ENCODE data around the gene STAT4. TPM values are rescaled to one million over a fixed set of nuclear protein-coding genes. Genes with fewer than 3 reads are reported as not detected.

The STAT4 gene
- total RNA-seq, 1 experiment from 2014 or later: 0.71 TPM

DNA sequence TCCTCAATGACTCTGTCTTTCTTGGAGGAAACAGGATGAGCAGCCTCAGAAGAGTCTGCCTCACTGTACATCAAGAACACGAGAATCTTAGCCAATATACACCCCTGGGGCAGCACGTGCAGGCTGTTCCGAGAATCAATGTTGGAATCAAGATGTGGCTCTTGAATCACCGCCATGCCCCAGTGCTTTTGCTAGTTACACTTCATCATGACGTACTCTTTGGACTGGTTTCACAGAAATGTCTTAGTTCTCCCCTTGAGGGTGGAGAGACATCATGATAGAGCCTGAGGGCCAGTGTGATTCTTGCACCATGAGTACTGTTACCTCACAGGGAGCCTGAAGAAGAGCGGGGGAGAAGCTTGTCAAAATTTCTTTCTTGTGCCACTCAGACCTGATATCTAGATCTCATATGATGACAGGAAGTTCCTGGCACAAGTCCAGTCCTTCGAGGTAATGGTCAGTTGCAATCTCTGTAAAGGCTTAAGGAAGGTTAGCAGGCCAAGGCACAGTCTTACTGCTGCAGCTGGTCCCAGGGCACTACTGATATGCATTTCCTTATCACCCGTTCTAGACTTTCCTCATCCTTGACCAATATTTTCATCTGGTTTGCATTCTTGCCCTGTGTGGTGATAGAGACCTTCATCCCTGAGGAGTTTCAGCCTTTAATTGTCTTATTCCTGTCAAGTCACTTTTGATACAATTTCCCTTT, 28.2 kb upstream of the STAT4 start:
- H3K4me1 ChIP-seq (ENCODE audit: insufficient read depth, low read length, poor library complexity, severe bottlenecking): no peaks in the 10 kb centered on the region
- no peak overlapping the region for H3K27ac ChIP-seq (ENCODE audit: low read depth, low read length, poor library complexity, severe bottlenecking)
- intact Hi-C loops (cut with micrococcal nuclease; ENCODE audit: unreplicated experiment): no loop called here
- no peaks in the 10 kb centered on the region for H3K27me3 ChIP-seq (replicated peaks; ENCODE audit: insufficient read depth, low read depth, low read length, poor library complexity)
- POLR2A ChIA-PET (ENCODE audit: low non-redundant PET): no interaction called here
- TF ChIP-seq CTCF (conservative IDR thresholded peaks at IDR 0.05; ENCODE audit: low read depth, low read length) (no peak), EZH2 (IDR thresholded peaks at IDR 0.05; ENCODE audit: borderline replicate concordance, low read depth, low read length, poor library complexity, severe bottlenecking) (no peak)
- no peak for DNase-seq (ENCODE audit: low spot score)
- H3K4me3 ChIP-seq (ENCODE audit: low read depth, low read length, poor library complexity, severe bottlenecking): no peak overlapping the region
- H3K9me3 ChIP-seq (ENCODE audit: low read depth, low read length, poor library complexity, severe bottlenecking): no peaks in the 10 kb centered on the region
- BruUV-seq (replicated peaks): no TSS peak
- H3K36me3 ChIP-seq (ENCODE audit: insufficient read depth, low read length, poor library complexity, severe bottlenecking): no peaks in the 10 kb centered on the region
- CTCF ChIA-PET: no interaction called here

- no peaks in the 10 kb centered on the region for H3K27me3 ChIP-seq (replicated peaks; ENCODE audit: insufficient read depth, low read depth, low read length, poor library complexity)
- ChIA-PET CTCF (no interaction called here), POLR2A (ENCODE audit: low non-redundant PET) (no interaction called here)
- H3K27ac ChIP-seq (ENCODE audit: low read depth, low read length, poor library complexity, severe bottlenecking): no peak overlapping the region
- no peak for TF ChIP-seq CTCF (conservative IDR thresholded peaks at IDR 0.05; ENCODE audit: low read depth, low read length)
- no peak for TF ChIP-seq EZH2 (IDR thresholded peaks at IDR 0.05; ENCODE audit: borderline replicate concordance, low read depth, low read length, poor library complexity, severe bottlenecking)
- H3K36me3 ChIP-seq (ENCODE audit: insufficient read depth, low read length, poor library complexity, severe bottlenecking): no peaks in the 10 kb centered on the region
- H3K9me3 ChIP-seq (ENCODE audit: low read depth, low read length, poor library complexity, severe bottlenecking): no peaks in the 10 kb centered on the region
- no peaks in the 10 kb centered on the region for H3K4me1 ChIP-seq (ENCODE audit: insufficient read depth, low read length, poor library complexity, severe bottlenecking)
- intact Hi-C loops (cut with micrococcal nuclease; ENCODE audit: unreplicated experiment): no loop called here
- H3K4me3 ChIP-seq (ENCODE audit: low read depth, low read length, poor library complexity, severe bottlenecking): no peak overlapping the region
- no TSS peak for BruUV-seq (replicated peaks)
- no peak for DNase-seq (ENCODE audit: low spot score)
Measured at GRCh38 chr2:191177751-191178736, 27.2 kb upstream of the STAT4 start.

- Histone ChIP-seq H3K4me1 (ENCODE audit: insufficient read depth, low read length, poor library complexity, severe bottlenecking) (peaks cover under 1% of the 10 kb centered on the region), H3K27ac (ENCODE audit: low read depth, low read length, poor library complexity, severe bottlenecking) (no peak overlapping the region), H3K9me3 (ENCODE audit: low read depth, low read length, poor library complexity, severe bottlenecking) (no peaks in the 10 kb centered on the region), H3K36me3 (ENCODE audit: insufficient read depth, low read length, poor library complexity, severe bottlenecking) (no peaks in the 10 kb centered on the region), H3K4me3 (ENCODE audit: low read depth, low read length, poor library complexity, severe bottlenecking) (no peak overlapping the region), H3K27me3 (replicated peaks; ENCODE audit: insufficient read depth, low read depth, low read length, poor library complexity) (no peaks in the 10 kb centered on the region)
- intact Hi-C loops (cut with micrococcal nuclease; ENCODE audit: unreplicated experiment): no loop called here
- CTCF ChIA-PET: no interaction called here
- POLR2A ChIA-PET (ENCODE audit: low non-redundant PET): no interaction called here
- TF ChIP-seq CTCF (conservative IDR thresholded peaks at IDR 0.05; ENCODE audit: low read depth, low read length): no peak
- TF ChIP-seq EZH2 (IDR thresholded peaks at IDR 0.05; ENCODE audit: borderline replicate concordance, low read depth, low read length, poor library complexity, severe bottlenecking): no peak
- DNase-seq (ENCODE audit: low spot score): no peak
- BruUV-seq (replicated peaks): no TSS peak
Measured at GRCh38 chr2:191176801-191177438, 26.1 kb upstream of the STAT4 start.

Measured in A673 (cell line).